ENCODE measurements around the gene ATP2C2.

ATP2C2 gene

DNA sequence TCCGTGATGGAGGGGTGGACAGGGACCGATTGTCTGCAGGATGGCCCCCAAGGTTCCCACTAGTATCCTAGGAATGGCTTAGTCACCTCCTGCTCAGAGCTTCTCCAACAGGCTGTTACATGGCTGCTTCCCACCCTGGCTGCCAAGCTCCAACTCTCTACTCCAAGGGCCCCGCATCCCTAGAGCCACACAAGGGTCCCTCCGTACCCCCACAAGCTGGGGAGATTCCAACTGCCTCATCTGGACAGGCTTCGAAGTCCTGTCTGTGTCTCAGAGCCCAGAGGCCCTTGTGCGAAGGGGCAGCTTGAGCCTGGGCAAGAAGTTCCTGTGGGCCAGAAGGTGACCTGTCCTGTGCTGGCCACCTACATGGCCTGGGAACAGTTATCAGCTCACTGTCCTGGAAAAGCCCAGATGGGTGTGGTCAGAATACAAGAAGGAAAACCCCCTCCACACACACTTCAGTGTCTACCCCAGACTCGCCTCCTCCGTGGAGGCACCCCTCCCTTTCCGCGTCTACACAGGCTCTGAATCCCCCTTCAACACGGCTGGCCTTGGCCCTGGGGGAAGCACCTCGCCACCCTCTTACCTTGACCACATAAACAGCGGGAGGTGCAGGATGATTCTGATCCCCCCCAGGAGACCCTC is 135.5 kb downstream of the ATP2C2 start:
- Histone ChIP-seq H3K4me3 (ENCODE audit: low read length) (peak overlapping the region; percentile 85), H3F3A (ENCODE audit: control insufficient read depth, insufficient read depth) (peaks cover 18% of the 10 kb centered on the region), H3K36me3 (ENCODE audit: control insufficient read depth, low read length) (no peaks in the 10 kb centered on the region; the same call in 1 of the 2 replicates), H3K9me2 (replicated peaks; ENCODE audit: control insufficient read depth, low read length) (no peaks in the 10 kb centered on the region), H3K27ac (ENCODE audit: low read depth, low read length) (no peak overlapping the region), H3K4me1 (ENCODE audit: control insufficient read depth, low read length) (peaks cover 46% of the 10 kb centered on the region), H3K79me2 (ENCODE audit: control insufficient read depth, low read length) (peaks cover 19% of the 10 kb centered on the region), H3K9me3 (ENCODE audit: control insufficient read depth, insufficient read depth, low read length) (no peaks in the 10 kb centered on the region), H3K4me2 (ENCODE audit: low read length) (peak overlapping the region; percentile 98), H3K27me3 (ENCODE audit: control insufficient read depth, low read length) (no peaks in the 10 kb centered on the region), H4K20me1 (ENCODE audit: control insufficient read depth, insufficient read depth, low read depth, low read length) (no peaks in the 10 kb centered on the region)
- TF ChIP-seq CTCF (IDR thresholded peaks at IDR 0.05; ENCODE audit: low read depth, low read length, poor library complexity, severe bottlenecking) (no peak), EZH2phosphoT487 (IDR thresholded peaks at IDR 0.05; ENCODE audit: borderline replicate concordance, low read length) (no peak)

DNA sequence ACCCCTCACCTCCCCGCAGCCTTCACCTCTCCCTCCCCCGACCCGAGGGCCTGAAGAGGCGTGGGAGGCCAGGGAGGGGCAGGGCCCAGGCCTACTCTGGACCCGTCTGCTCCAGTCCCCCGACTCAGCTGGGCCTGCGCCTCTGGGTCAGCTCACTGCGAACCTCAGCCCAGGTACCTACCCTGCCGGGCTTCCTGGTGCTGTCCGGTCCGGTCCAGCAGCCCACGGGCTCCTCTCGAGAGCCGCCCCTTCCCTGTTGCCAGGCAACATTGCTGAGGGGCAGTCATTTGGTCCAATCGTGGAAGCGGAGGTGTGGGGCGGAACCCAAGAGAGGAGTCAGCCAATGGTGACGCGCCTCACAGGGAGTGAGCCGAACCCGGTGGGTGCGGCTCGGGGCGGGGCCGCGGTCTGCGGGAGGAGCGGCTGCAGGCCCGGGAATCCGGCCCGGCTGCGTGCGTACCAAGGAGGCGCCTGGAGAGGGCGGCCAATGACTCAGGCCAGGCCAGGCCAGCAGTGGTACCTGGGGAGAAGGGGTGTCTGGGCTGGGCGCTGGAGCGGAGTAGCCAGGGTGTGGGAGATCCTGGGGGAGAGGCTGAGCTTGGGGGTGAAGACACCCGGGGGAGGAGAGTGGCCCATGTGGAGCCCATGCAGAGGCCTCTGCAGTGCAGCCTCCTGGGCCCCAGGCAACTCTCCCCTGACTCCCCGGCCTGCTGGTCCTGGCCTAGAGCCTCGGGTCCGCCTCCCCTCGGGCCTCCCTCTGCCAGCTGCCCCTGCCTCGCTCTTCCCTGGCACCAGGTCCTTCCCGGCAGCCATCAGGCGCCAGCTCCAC is 136.3 kb downstream of the ATP2C2 start, which contains the start of gene MEAK7:
Gene MEAK7, minus strand, starts transcription at position 240 of the 829 bp plus-strand sequence. CDS start 6,573 bp downstream, outside the sequence.
- no peaks in the 10 kb centered on the region; the same call in 1 of the 2 replicates for H3K36me3 ChIP-seq (ENCODE audit: control insufficient read depth, low read length)
- H3K9me2 ChIP-seq (replicated peaks; ENCODE audit: control insufficient read depth, low read length), result no peaks in the 10 kb centered on the region
- peak within 1 kb of the TSS; percentile 92 for H3K27ac ChIP-seq (ENCODE audit: low read depth, low read length)
- no peak for TF ChIP-seq EZH2phosphoT487 (IDR thresholded peaks at IDR 0.05; ENCODE audit: borderline replicate concordance, low read length)
- no peak for TF ChIP-seq CTCF (IDR thresholded peaks at IDR 0.05; ENCODE audit: low read depth, low read length, poor library complexity, severe bottlenecking)
- H3F3A ChIP-seq (ENCODE audit: control insufficient read depth, insufficient read depth), result peaks cover 20% of the 10 kb centered on the region
- no peaks in the 10 kb centered on the region for H4K20me1 ChIP-seq (ENCODE audit: control insufficient read depth, insufficient read depth, low read depth, low read length)
- peak within 1 kb of the TSS; percentile 85 for H3K4me3 ChIP-seq (ENCODE audit: low read length)
- peaks cover 19% of the 10 kb centered on the region for H3K79me2 ChIP-seq (ENCODE audit: control insufficient read depth, low read length)
- H3K27me3 ChIP-seq (ENCODE audit: control insufficient read depth, low read length), result no peaks in the 10 kb centered on the region
- peak within 1 kb of the TSS; percentile 98 for H3K4me2 ChIP-seq (ENCODE audit: low read length)
- no peaks in the 10 kb centered on the region for H3K9me3 ChIP-seq (ENCODE audit: control insufficient read depth, insufficient read depth, low read length)
- peaks cover 53% of the 10 kb centered on the region for H3K4me1 ChIP-seq (ENCODE audit: control insufficient read depth, low read length)

DNA sequence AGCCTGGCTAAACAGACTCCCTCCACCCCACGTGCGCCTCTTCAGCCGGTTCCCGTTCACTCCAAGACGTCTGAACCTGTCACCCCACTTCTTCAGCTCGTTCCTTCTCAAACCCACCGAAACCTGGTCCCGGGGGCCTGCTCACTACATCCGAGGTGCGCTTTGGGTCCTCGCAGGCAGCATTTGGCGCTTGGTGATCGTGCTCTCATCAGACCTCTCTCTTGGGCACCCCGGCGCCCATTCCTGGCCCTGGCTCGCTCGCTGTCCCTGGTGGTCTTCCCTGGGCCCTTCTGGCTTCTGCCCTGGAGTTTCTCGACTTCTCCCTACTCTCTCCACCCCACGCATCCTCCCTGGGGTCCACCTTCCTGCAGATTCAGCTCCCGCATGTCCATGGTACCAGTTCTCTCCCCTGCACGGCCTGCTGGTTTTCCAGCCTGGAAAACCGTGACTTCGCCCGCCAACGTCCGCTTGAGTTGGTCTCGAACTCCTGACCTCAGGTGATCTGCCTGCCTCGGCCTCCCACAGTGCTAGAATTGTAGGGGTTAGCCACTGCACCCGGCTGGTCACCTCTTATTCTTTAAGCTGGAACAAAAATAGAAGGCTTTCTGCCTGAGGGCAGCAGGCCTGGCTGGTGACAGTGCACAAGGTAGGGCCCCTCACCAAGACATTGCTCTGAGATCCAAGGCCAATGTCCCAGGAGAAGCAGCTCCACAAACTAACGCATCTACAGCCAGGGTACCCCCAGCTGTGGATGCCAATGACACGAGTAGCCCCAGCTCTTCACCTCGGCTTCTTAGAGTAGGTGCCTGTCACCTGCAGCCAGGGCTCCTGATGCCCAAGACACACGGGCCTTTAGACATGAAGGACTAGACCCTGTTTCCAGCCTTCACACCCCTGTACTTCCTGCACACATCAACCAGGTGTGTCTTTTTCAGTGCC is 137.2 kb downstream of the ATP2C2 start:
- Histone ChIP-seq H3K27me3 (ENCODE audit: control insufficient read depth, low read length) (no peaks in the 10 kb centered on the region), H3K36me3 (ENCODE audit: control insufficient read depth, low read length) (no peaks in the 10 kb centered on the region; the same call in 1 of the 2 replicates), H3K4me2 (ENCODE audit: low read length) (peak overlapping the region; percentile 98), H3K9me2 (replicated peaks; ENCODE audit: control insufficient read depth, low read length) (no peaks in the 10 kb centered on the region), H3K9me3 (ENCODE audit: control insufficient read depth, insufficient read depth, low read length) (no peaks in the 10 kb centered on the region), H3K4me1 (ENCODE audit: control insufficient read depth, low read length) (peaks cover 57% of the 10 kb centered on the region), H3K4me3 (ENCODE audit: low read length) (peak overlapping the region; percentile 85), H3K27ac (ENCODE audit: low read depth, low read length) (peak overlapping the region; percentile 92), H3F3A (ENCODE audit: control insufficient read depth, insufficient read depth) (peaks cover 23% of the 10 kb centered on the region), H3K79me2 (ENCODE audit: control insufficient read depth, low read length) (peaks cover 19% of the 10 kb centered on the region), H4K20me1 (ENCODE audit: control insufficient read depth, insufficient read depth, low read depth, low read length) (no peaks in the 10 kb centered on the region)
- TF ChIP-seq EZH2phosphoT487 (IDR thresholded peaks at IDR 0.05; ENCODE audit: borderline replicate concordance, low read length), result no peak
- TF ChIP-seq CTCF (IDR thresholded peaks at IDR 0.05; ENCODE audit: low read depth, low read length, poor library complexity, severe bottlenecking), result no peak
